Subcutaneous adipose tissue (tissue), 4 donors: ENCODE results near the gene ZBTB39. TPM values are rescaled to one million over a fixed set of nuclear protein-coding genes. Genes with fewer than 3 reads are reported as not detected.

Experiments used
- CTCF ChIP-seq: fragments of 450-650 bp; IDR thresholded peaks from one replicate; pipeline ENCODE4 v1.5.1; 2016; ENCODE audit warnings: low read depth, mild to moderate bottlenecking, control low read depth, antibody characterized with exemption, moderate library complexity
- total RNA-seq, 4 donors: library from RNA; depleted of rRNA; stranded (reverse); fragments of >200 nt; gene quantifications; one replicate each; pipeline ENCODE4 v1.1.0, GENCODE V29; 2016

Gene ZBTB39
- total RNA-seq, 4 donors from 2014 or later = 4.0 to 4.6 (median 4.4) TPM

DNA sequence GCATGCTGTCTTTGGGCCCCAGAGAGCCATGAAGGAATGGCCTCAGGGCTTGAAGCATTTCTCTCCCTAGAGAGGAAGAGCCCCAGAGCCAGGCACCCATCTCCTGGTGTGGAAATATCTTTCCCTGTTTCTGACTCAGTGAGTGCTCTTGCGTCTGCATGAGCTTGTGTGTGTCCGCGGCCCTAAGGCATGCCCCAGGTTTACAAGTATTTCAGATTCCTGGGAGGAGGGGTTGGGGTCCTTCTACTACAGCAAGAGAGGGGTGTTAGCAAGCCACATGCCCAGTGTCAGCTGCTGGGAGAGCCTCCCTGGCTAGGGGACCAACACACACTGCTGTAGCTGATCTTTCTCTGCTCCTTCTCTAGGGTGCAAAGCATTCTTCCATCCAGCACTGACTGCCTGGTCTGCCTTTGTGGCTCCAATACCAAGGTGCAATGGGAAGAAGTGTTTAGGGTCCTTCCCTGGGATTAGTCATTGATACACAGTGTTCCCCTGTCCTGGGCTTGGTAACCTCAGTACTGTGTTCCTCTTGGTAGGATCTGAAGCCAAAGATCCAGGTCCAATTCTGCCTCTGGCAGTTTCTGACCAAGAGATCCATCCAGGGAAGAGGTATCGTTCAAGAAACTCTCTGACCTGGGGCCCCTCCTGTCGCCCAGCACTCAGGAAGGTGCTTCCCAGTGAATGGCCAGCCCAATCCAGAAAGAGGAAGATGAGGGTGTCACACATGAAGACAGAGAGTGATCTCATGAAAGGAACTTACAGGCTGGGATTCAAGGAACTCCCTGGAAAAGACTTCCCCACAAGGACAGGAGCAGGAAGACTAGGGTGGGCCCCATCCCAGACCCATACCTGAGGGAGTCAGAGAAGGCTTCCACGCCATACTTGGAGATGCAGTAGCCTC lies 52.0 kb downstream of the ZBTB39 start:
- no peak for TF ChIP-seq CTCF

DNA sequence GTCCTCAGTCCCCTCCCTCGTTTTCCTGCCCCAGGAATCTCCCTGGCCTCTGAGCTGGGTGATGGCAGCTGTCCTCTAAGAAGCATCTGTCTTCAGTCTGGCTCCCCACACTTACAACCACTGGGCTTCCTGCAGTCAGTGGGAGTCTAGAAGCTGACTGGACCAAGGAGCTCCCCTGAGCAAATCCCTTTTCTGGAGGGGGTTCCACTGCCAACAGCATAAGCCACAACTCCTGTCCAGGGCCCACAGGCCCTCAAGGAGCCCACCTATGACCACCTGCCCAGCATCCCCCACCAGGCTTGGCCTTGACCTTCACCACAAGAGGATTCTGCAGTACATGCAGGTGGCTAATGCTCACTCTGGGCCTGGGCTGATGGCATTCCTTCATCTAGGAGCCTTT lies 53.0 kb downstream of the ZBTB39 start:
- TF ChIP-seq CTCF = no peak

DNA sequence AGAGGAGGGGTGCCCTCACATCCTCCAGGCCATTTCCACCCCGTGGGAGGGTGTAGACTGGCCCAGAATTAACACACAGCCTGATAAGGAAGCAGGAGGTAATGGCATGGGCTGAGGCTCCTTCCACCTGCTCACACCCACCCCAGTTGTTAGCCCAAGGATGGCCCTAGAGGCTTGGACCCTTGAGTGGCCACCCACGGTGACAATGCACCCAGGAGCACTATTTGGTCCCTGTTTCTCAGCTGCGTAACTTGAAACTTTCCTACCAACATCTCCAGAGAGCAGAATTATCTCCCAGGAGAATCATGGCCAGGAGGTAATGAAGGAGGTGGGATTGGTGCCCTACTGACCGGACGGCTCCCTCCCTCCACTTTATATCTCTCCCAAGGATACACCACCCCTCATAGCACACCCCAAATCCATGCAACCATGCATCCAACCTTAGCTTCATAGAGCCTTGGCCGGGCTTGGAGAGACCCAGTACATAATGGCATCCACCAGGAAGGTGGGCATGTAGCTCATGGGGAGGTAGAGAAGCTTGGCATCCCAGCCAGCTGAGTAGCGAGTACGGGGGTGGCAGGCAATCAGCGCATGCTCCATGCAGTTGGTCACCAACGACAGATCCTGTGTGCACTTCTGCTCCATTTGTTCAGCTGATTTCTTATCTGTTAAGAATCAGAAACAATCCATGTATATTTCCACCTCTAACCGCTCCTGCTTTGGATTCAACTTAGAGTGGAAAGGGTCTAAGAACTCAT lies 54.6 kb downstream of the ZBTB39 start:
- no peak for TF ChIP-seq CTCF

GRCh38 chr12:56948881-56949280 lies 57.5 kb downstream of the ZBTB39 start:
- no peak for TF ChIP-seq CTCF

Other genes starting within 250 kb of the ZBTB39 start
- 1 to 10 TPM in 1 of 4 donors, not detected in 3; 3.1 TPM for gene HSD17B6, start 243.2 kb downstream of the ZBTB39 start, total RNA-seq
- not detected for gene SDR9C7, start 72.1 kb downstream of the ZBTB39 start, total RNA-seq
- 1 to 10 TPM in 1 of 4 donors, under 1 TPM in 2, not detected in 1; 0.34 to 1.5 (median 0.66) TPM for gene RDH16, start 48.9 kb downstream of the ZBTB39 start, total RNA-seq
- not detected for gene TAC3, start 10.0 kb upstream of the ZBTB39 start, total RNA-seq
- gene MYO1A, start 43.6 kb upstream of the ZBTB39 start, total RNA-seq = 1 to 10 TPM in 1 of 4 donors, under 1 TPM in 2, not detected in 1; 0.33 to 1.1 (median 0.51) TPM
- 10 to 100 TPM in 1 of 4 donors, 1 to 10 TPM in 3; 8.5 to 10.4 (median 9.6) TPM for gene NEMP1, start 72.2 kb upstream of the ZBTB39 start, total RNA-seq
- gene NAB2, start 82.6 kb upstream of the ZBTB39 start, total RNA-seq = 10 to 100 TPM in 3 of 4 donors, 1 to 10 TPM in 1; 4.9 to 19.7 (median 13.7) TPM
- gene STAT6, start 104.8 kb upstream of the ZBTB39 start, total RNA-seq = 100 to 1,000 TPM in 3 of 4 donors, 10 to 100 TPM in 1; 87.2 to 154 (median 131) TPM
- gene LRP1, start 121.9 kb upstream of the ZBTB39 start, total RNA-seq = 100 to 1,000 TPM; 301 to 814 (median 762) TPM
- not detected for gene LRP1-AS, start 141.1 kb upstream of the ZBTB39 start, total RNA-seq
- not detected for gene NXPH4, start 210.2 kb upstream of the ZBTB39 start, total RNA-seq
- 10 to 100 TPM; 19.1 to 41.6 (median 32.7) TPM for gene SHMT2, start 223.2 kb upstream of the ZBTB39 start, total RNA-seq
- 1 to 10 TPM; 2.2 to 7.8 (median 3.7) TPM for gene STAC3, start 244.6 kb upstream of the ZBTB39 start, total RNA-seq